GM12873 (cell line): ENCODE measurements around the gene GALNT16.

Experiments used
- CTCF ChIP-seq: IDR thresholded peaks from 2 replicates; pipeline ENCODE4 v1.5.1; 2012; ENCODE audit warnings: low read depth, mild to moderate bottlenecking, moderate library complexity, low read length, control low read depth; ENCODE audit not compliant: insufficient read depth; ENCODE audit errors: missing control alignments

Gene GALNT16

DNA sequence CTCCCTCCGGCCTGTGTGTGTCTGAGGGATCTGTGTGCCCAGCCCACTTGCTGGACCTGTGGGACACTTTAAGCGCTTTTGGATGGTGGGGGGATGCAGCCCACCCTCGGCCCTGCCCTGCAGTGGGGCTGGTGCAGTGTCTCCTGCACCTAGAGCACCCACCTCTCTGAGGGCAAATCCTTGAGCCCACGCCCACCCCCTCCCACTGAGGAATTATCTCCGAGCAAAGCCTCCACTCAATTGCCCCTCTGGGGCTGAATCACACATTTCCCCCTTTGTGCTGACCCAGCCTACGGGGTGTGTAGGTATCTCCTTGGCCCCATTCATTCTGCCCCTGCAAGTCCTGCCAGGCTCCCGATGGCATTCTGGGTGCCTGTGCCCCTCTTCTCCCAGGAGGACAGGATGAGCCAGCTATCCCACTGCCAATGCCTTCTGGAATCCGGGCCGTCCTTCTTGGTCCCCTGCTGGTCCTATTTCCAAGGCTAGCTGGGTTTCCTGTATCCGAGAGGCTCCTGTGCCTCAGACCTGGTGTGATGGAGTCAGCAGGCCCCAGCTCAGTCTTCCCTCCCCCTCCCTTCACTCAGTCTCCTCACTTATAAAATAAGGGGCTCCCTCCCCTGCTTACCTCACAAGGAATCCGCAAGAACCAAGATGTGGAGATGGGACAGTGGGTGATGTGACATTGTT, 89.3 kb downstream of the GALNT16 start:
- TF ChIP-seq CTCF, result no peak

- no peak for TF ChIP-seq CTCF
Observed at GRCh38 chr14:69350892-69351291, 90.9 kb downstream of the GALNT16 start.

- no peak for TF ChIP-seq CTCF
Observed at GRCh38 chr14:69351385-69351784, 91.4 kb downstream of the GALNT16 start.

DNA sequence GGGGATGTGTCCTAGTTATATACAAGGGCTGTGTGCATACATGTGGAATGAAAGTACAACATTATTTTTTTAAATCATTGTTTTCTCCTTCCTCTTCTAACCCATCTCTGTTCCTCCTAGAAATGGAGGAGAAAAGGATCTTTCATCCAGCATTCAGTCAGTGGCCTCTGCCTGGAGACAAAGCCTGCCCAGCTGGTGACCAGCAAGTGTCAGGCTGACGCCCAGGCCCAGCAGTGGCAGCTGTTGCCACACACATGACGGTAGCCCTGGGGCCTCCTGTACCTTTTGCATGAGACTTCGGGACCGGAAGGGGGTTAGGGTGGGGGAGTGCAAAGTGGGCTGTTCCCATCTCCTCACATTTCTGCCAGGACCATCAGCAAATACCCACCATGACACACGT, 92.0 kb downstream of the GALNT16 start:
- TF ChIP-seq CTCF, result no peak

GRCh38 chr14:69353168-69353567, 93.2 kb downstream of the GALNT16 start:
- no peak for TF ChIP-seq CTCF

GRCh38 chr14:69354383-69355153, 94.6 kb downstream of the GALNT16 start:
- no peak for TF ChIP-seq CTCF

- no peak for TF ChIP-seq CTCF
Observed at GRCh38 chr14:69355154-69355597, 95.2 kb downstream of the GALNT16 start.
